Measurements from ENCODE around the gene CIDEA.

CIDEA gene

DNA sequence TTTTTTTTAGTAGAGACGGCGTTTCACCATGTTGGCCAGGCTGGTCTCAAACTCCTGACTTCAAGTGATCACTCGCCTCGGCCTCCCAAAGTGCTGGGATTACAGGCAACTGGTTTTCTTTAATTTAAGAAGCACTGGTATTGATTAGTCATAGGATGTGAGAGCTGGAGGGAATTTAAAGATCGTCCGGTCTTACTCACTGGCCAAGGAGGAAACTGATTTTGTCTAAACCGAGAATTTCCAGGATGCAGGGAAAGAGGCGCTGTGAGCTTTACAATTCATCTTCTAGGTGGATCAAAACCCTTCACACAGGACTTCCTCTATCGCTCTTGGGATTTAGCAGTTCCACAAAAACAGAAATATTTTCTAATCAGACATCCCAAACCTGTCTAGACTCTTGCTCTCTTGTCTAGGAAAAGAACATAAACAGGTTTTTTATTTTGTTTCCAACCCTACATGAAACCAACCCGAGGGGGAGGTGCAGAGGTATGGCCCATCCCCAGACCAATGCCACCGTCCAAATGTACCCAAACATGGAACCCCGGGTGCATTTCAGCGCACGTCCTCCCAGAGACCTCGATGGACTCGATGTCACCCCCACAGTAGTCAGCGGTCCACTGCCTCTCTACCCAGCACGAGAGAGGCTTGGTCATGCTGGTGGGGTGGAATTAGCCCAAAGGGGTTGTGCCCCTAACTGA, 41.4 kb downstream of the CIDEA start:
- no peak overlapping the region for H3K4me3 Mint-ChIP-seq
- no peaks in the 10 kb centered on the region for H3K36me3 Mint-ChIP-seq (ENCODE audit: low read depth)
- TF ChIP-seq, protein P1, sequence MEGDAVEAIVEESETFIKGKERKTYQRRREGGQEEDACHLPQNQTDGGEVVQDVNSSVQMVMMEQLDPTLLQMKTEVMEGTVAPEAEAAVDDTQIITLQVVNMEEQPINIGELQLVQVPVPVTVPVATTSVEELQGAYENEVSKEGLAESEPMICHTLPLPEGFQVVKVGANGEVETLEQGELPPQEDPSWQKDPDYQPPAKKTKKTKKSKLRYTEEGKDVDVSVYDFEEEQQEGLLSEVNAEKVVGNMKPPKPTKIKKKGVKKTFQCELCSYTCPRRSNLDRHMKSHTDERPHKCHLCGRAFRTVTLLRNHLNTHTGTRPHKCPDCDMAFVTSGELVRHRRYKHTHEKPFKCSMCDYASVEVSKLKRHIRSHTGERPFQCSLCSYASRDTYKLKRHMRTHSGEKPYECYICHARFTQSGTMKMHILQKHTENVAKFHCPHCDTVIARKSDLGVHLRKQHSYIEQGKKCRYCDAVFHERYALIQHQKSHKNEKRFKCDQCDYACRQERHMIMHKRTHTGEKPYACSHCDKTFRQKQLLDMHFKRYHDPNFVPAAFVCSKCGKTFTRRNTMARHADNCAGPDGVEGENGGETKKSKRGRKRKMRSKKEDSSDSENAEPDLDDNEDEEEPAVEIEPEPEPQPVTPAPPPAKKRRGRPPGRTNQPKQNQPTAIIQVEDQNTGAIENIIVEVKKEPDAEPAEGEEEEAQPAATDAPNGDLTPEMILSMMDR (IDR thresholded peaks at IDR 0.05): no peak
- peaks cover 18% of the 10 kb centered on the region for H3K4me1 Mint-ChIP-seq
- DNase-seq: no peak
- peaks cover 12% of the 10 kb centered on the region for H3K9me3 Mint-ChIP-seq
- H3K27me3 Mint-ChIP-seq (ENCODE audit: low read depth, poor library complexity): peaks cover 9% of the 10 kb centered on the region
- H3K27ac Mint-ChIP-seq: no peak overlapping the region

DNA sequence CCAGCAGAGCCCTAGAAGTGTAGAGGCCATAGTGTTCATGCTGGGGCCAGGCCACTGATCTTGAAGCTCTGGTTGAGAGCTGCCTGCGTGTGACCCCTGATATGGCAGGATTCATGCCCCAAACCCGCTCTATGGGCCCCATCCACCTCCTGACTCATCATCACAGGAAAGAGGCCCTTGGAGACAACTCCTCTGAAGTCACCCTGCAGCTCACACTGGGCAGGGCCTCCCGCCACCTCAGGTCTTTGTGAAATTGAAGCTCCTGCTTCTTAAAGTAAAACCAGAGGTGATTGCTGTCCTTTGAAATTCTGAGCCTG, 41.9 kb downstream of the CIDEA start:
- H3K27ac Mint-ChIP-seq: no peak overlapping the region
- H3K4me3 Mint-ChIP-seq: no peak overlapping the region

DNA sequence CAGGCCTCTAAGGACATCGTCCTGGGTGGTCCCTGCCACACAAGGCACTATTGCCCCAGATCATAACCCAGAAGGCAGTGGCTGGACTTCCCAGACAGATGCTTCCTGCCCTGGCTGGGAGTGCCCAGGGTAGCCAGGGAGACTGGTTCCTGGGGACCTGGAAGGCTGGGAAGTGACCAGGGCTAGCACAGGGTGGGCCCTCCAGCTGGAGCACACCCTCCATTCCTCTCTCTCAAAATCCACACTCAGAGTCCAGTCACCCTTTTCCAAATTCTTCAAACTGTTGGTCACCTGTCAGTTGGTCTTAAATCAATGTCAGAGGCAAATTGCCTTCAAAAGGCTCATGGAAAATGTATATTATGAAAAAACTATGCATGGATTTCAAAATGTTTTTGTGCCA, 42.3 kb downstream of the CIDEA start:
- Mint-ChIP-seq H3K4me3 (no peak overlapping the region), H3K36me3 (ENCODE audit: low read depth) (no peaks in the 10 kb centered on the region), H3K9me3 (peaks cover 12% of the 10 kb centered on the region), H3K27me3 (ENCODE audit: low read depth, poor library complexity) (peaks cover 7% of the 10 kb centered on the region), H3K27ac (no peak overlapping the region), H3K4me1 (peaks cover 21% of the 10 kb centered on the region)
- TF ChIP-seq, protein P1 (IDR thresholded peaks at IDR 0.05): no peak
- DNase-seq: no peak

More for the DNA sequence above, 41.9 kb downstream of the CIDEA start:
- Mint-ChIP-seq H3K36me3 (ENCODE audit: low read depth) (no peaks in the 10 kb centered on the region), H3K4me1 (peaks cover 19% of the 10 kb centered on the region), H3K9me3 (peaks cover 12% of the 10 kb centered on the region), H3K27me3 (ENCODE audit: low read depth, poor library complexity) (peaks cover 9% of the 10 kb centered on the region)
- no peak for DNase-seq
- TF ChIP-seq, protein P1 (IDR thresholded peaks at IDR 0.05): no peak

DNA sequence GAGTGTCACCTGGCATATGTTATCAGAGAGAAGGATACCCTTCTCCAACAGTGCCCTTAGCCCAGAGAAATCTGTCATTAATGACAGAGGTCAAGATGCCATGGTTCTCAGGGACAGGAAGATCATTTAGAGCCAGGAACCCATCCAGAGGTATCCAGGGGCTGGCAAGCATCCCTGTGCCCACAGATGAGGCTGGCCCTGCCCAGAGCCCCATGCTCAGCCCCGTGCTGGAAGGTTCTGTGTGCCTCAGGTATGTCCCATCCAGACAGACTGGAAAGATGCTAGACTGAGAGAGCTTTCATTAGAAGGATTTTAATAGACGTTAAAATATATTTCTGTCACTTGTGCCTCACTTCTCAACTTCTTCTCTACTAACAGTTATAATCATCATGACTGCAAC, 45.7 kb downstream of the CIDEA start:
- Mint-ChIP-seq H3K4me3 (no peak overlapping the region), H3K9me3 (peaks cover 12% of the 10 kb centered on the region), H3K27me3 (ENCODE audit: low read depth, poor library complexity) (peaks cover 12% of the 10 kb centered on the region), H3K27ac (no peak overlapping the region), H3K36me3 (ENCODE audit: low read depth) (no peaks in the 10 kb centered on the region), H3K4me1 (peaks cover 20% of the 10 kb centered on the region)
- TF ChIP-seq, protein P1 (IDR thresholded peaks at IDR 0.05): no peak
- no peak for DNase-seq

DNA sequence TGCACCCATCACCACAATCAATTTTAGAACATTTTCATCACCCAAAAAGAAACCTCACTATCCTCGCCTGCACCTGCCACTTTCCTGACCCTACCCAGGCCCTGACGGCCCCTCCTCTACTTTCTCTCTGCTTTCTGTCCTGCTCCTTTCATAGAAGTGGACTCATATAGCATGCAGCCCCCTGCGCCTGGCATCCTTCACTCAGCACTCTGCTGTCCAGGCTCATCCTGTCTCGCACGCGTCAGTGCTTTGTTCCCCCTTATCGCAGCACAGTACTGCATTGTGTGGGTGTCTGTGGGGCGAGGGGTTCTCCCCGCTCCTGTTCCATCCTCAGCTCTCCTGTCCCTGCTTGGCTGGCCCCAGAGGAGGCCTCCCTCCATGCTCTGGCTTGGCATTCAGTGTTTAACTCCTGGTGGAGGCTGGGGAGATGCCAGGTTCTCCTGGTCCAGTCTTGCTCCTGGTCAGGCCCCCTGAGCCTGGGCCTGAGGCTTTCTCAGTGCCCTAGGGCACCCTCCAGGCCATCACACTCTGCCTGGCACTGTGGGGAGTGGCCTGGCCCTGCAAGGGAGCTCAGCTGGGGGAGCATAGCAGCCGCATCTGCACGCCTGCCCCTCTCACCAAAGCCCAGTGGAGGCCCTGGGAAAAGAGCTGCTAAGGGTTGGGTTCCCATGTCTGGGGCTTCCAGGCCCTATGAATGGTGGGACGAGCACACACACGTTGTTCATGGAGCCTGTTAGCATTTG, 47.3 kb downstream of the CIDEA start:
- peaks cover 31% of the 10 kb centered on the region for H3K4me1 Mint-ChIP-seq
- H3K4me3 Mint-ChIP-seq: no peak overlapping the region
- H3K9me3 Mint-ChIP-seq: peaks cover 12% of the 10 kb centered on the region
- H3K27me3 Mint-ChIP-seq (ENCODE audit: low read depth, poor library complexity): peaks cover 26% of the 10 kb centered on the region
- H3K27ac Mint-ChIP-seq: no peak overlapping the region
- no peaks in the 10 kb centered on the region for H3K36me3 Mint-ChIP-seq (ENCODE audit: low read depth)
- DNase-seq: no peak
- TF ChIP-seq, protein P1 (IDR thresholded peaks at IDR 0.05): no peak

Data from nephron progenitor cell (in vitro differentiated cells).